DMS153 treated with DMSO at 0.1 percent for 48 hours (cell line): ENCODE measurements around the gene ANKUB1.

ENCODE experiments used
- DNase-seq: peaks from one replicate; lab custom pipeline; 2025; ENCODE audit not compliant: unreplicated experiment; lab: John Stamatoyannopoulos, UW

ANKUB1 gene

DNA sequence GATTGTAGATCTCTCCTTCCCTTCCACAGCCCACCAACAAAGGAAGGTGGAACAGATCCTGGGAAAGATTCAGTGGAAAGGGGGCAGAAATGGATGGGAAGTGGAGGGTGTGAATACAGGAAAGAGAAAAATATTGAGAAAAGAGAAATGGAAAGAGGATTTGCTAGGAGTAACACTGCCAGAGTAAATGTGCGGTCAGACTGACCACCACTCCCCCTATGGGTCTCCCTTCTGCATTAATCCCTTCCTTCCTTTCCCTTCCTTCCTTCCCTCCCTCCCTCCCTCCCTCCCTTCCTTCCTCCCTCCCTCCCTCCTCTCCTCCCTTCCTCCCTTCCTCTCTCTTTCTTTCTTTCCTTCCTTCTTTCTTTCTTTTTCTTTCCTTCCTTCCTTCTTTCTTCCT is 28.1 kb downstream of the ANKUB1 start:
- no peak for DNase-seq

GRCh38 chr3:149763565-149764195 is 28.7 kb downstream of the ANKUB1 start:
- DNase-seq, result no peak

GRCh38 chr3:149753717-149754116 is 38.6 kb downstream of the ANKUB1 start:
- DNase-seq, result no peak

GRCh38 chr3:149752788-149753136 is 39.6 kb downstream of the ANKUB1 start:
- no peak for DNase-seq

DNA sequence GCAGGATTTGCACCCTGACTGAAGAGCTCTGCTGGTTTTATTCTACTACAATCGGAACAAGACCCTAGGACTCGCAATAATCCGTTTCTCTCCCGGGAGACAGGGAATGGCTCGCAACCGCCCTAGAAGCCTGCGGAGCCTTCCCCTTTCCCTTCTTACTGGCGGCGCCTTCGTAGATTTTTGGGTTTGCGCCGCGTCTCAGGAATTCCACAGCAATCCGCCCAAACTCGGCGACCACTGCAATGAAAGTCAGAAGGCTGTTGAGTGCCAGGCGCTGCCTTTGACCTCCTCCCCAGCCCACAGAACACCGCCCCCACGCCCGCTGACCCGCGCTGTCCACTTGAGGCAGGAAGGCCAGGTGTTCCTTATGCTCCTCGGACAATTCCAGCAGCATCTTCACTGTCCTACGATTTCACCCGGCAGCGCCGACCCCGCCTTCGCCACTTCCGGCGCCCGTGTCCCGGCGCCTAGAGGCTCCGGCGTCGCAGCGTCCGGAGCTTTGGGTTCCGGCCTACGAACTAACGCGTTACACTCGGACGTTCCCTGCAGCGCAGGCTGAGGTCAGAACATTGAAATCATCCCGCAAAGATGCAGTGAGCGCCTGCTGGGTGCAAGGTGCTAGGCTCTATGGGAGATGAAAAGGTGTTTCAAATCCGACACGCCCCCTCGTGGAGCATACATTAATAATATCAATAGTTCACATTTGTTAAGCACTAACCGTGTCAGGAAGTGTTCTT is 40.1 kb downstream of the ANKUB1 start, which contains the start of gene COMMD2:
Gene COMMD2, minus strand, starts transcription at position 439 of the 737 bp plus-strand sequence. Its CDS starts 45 bp downstream, at position 394.
- peak; percentile 85 for DNase-seq

DNA sequence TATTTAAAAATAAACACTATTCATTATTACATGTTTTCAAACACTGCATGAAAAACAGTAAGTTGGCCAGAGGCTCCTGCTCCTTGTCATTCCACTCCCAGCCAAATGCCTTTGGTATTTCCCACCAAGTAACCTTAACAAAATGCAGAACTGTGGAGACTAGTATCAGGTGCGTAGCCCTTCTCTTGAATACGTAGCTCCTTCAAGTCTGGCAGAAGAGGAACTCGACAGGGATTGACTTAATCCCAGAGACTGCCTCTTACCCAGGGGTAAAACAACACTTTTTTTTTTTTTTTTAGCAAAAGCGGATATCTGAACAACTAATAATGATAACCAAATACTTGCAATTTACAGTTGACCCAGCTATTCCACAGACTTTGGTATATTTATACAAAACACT is 40.8 kb downstream of the ANKUB1 start:
- no peak for DNase-seq

GRCh38 chr3:149744606-149745005 is 47.7 kb downstream of the ANKUB1 start:
- DNase-seq, result no peak

GRCh38 chr3:149744151-149744550 is 48.2 kb downstream of the ANKUB1 start:
- DNase-seq, result no peak

DNA sequence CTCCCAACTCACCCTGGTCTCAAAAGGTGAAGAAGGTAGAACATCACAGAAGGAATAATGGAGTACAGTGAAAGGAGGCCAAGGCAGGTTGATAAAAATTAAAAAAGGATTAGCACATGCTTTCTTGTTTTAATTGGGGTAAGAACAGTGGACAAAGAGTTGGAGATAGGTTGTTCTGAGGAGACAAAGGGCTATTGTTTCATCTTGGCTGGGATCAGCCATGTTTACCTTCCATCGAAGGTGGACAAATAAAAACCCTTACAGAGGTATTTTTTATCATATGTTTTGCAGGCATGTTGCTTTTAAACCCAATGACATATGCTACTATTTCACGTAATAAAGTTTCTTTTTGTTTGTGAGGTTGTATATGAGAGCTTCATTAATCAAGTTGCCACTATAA is 53.0 kb downstream of the ANKUB1 start:
- DNase-seq, result no peak

DNA sequence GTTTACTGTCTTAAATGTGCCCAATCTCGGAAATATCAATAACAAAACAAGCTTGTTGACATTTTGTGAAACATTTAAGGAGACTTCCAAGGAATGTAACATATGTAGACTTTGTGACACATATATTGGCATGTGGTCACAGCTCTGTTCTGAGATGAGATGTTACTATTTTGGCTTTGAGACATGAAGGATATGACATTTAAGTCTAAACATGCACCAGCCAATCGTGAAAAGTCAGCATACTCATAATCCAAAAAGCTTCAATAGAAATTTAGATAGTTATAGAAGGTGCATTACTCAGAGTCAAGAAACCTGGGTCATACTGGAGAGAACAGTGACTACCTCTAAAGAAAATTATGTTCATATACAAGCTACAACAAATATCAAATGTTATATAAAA is 53.5 kb downstream of the ANKUB1 start:
- DNase-seq, result no peak

DNA sequence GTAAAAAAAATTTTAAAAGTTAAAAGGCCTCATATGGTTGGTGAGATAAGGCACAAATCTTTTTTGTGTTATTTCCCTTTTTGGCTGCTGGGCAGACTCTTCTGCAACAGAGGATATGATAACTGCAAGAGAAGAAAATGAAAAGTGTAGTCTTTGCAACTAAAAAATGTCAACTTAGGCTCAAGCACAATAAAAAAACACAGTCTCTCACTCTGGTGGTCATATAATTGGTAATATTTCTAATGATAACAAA is 55.5 kb downstream of the ANKUB1 start:
- DNase-seq, result no peak

DNA sequence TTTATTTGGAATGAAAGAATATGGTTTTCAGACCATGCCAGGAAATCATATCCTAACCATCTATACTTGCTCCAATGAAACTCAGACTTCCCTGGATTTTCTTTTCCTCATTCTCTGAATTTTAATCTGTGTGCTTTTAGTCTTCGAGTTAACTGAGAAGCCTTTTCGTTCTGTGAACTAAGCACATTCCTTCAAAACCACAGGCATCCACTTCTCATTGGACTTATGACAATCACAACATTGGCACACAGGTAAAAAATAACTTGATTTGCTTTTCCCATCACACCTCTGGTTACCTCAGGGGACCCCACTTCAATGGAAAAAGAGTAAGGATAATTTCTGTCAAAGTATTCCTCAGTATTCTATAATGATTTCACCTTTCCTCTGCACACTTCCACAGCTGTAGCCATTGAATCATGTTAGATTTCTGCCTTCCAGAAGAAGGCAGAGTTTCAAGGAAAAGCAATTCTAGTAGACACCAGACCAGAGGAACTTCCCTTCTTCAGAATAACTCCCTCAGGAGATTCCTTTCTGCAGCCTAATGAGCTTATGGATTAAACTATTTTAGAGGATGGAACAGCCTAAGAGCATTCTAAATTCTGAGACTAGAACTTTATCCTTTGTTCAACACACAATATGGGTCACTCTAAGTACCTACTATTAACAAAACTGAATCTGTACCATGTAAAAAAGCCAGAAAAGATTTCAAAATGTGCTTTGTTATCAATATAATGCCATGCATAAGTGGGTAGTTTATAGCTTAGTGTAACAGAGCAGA is 56.0 kb downstream of the ANKUB1 start:
- no peak for DNase-seq

DNA sequence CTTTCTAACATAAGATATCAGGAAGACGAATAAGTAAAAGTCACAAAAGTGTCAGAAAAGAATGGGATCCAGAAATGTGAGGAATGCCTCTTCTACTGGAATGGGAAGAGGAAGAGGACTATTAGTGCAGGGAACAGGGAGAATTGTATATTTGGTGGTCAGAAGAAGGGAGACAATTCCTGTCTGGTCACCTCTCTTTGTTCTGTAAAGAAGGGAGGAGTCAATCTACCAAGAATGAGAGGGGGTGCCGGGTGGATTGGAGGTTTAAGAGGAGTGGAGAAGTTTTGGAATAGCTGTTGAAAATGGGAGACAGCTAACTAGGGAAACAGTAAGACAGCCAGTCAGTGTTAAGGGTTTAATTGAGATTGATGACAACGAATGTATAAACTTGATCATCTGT is 60.1 kb downstream of the ANKUB1 start:
- no peak for DNase-seq

DNA sequence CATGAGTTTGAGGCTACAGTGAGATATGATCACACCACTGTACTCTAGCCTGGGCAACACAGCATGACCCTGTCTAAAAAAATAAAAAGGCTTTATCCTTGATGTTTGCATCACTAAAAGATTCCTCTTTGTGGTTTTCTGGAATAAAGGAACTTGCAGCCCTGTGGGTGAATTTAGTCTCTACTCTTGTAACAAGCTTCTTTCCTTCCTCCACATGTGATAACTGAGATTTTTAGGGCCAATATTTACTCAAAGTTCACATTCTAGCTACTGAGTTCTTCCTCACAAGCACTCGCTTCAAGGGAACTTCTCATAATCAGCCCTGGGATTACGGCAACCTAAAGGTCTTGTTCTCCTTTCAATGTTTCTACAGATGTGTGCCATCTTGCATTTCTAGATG is 64.7 kb downstream of the ANKUB1 start:
- DNase-seq, result no peak

GRCh38 chr3:149726716-149727407 is 65.5 kb downstream of the ANKUB1 start:
- DNase-seq, result no peak

DNA sequence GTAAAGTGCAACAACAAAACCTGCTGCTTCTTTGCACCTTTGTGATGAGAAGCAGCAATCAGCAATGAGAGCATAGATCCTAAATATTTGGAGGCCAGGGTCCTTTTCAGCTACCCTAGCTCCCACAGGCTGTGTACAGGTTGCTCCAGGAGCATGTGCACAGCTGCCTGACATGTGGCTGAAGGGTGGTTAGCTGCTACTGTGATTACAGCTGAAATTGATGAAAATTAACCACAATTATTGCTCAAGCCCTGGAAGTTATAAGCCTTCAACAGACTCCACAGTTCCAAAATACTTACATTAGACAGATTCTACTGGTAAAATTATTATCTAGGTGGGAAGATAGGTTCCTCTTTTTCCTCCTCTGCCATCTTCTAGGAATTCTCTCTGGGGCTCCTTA is 68.6 kb downstream of the ANKUB1 start:
- no peak for DNase-seq

- no peak for DNase-seq
Measured at GRCh38 chr3:149720918-149721317, 71.4 kb downstream of the ANKUB1 start.

DNA sequence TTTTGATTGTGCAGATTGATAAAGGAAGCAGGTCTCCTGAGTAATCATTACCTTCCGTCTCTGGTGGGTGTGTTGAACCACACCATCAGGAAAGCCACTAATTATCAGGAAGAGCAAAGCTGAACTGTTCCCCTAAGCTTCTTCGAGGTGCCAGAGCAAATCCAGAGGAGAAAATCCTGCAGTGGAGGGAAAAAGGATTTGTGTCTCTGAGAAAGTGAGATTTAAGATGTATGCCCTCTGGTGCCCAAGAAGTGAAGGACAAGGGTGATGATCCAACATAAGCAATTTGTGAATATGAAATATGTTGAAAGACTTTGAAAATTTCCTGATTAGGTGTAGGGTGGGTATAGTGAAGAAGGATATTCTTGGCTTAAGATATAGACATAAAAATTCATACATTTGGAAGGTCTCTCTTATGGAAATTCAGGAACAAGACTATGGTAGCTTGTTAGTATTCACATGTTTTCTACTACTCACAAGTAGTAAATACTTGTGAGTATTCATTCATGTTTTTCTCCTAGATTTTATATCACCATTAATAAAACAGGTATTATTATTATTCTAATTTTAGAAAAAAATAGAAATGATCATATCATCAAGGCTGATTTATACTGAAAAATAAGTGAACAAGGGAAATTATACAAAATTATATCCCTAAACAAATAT is 74.8 kb downstream of the ANKUB1 start:
- DNase-seq, result peak; percentile 63

- no peak for DNase-seq
Measured at GRCh38 chr3:149716984-149717383, 75.4 kb downstream of the ANKUB1 start.

- DNase-seq, result no peak
Measured at GRCh38 chr3:149715247-149715646, 77.1 kb downstream of the ANKUB1 start.
